ENCODE measurements around the gene CDH4.

GRCh38 chr20:61677928-61678327 lies 425.9 kb downstream of the CDH4 start:
- TF ChIP-seq CTCF (IDR thresholded peaks at IDR 0.05) = no peak
- TF ChIP-seq POLR2A (IDR thresholded peaks at IDR 0.05) = no peak
